GM12891 (cell line): ENCODE results near the gene MTFR1L.
"Not testable (repeated sequence)": the region's sequence is repeated elsewhere in the genome, so short reads cannot be mapped to it uniquely, and the experiment has no call there.

ENCODE experiments used
- DNase-seq: peaks from one replicate; pipeline ENCODE4 v3.0.0; 2011; ENCODE audit warnings: low spot score; ENCODE audit not compliant: insufficient read length
- FAIRE-seq: peaks from 2 replicates; lab custom pipeline; 2011; peaks lifted over from hg19 to GRCh38; lab: Jason Lieb, UNC
- PAX5 ChIP-seq: IDR thresholded peaks from 2 replicates; pipeline ENCODE4 v1.6.1; 2011; ENCODE audit warnings: low read length, moderate library complexity, mild to moderate bottlenecking; ENCODE audit not compliant: insufficient read depth, severe bottlenecking
- POLR2A ChIP-seq: IDR thresholded peaks from 2 replicates; pipeline ENCODE4 v1.6.1; 2011; ENCODE audit warnings: low read depth, low read length, control low read depth
- POLR2AphosphoS5 ChIP-seq: IDR thresholded peaks from 2 replicates; pipeline ENCODE4 v1.6.1; 2011; ENCODE audit warnings: low read depth, low read length, control low read depth
- POU2F2 ChIP-seq: IDR thresholded peaks from 2 replicates; pipeline ENCODE4 v1.6.1; 2011; ENCODE audit warnings: low read depth, mild to moderate bottlenecking, control low read depth, low read length, moderate library complexity
- SPI1 ChIP-seq: IDR thresholded peaks from 2 replicates; pipeline ENCODE4 v1.6.1; 2011; ENCODE audit warnings: low read depth, low read length, control low read depth
- TAF1 ChIP-seq: IDR thresholded peaks from 2 replicates; pipeline ENCODE4 v1.6.1; 2011; ENCODE audit warnings: low read depth, low read length, control low read depth

The MTFR1L gene

GRCh38 chr1:25832336-25833037 is 12.7 kb downstream of the MTFR1L start:
- DNase-seq (no peak), FAIRE-seq (no peak)
- TF ChIP-seq POU2F2: no peak
- TF ChIP-seq POLR2AphosphoS5: no peak
- no peak for TF ChIP-seq POLR2A
- no peak for TF ChIP-seq SPI1
- TF ChIP-seq PAX5: no peak
- no peak for TF ChIP-seq TAF1

DNA sequence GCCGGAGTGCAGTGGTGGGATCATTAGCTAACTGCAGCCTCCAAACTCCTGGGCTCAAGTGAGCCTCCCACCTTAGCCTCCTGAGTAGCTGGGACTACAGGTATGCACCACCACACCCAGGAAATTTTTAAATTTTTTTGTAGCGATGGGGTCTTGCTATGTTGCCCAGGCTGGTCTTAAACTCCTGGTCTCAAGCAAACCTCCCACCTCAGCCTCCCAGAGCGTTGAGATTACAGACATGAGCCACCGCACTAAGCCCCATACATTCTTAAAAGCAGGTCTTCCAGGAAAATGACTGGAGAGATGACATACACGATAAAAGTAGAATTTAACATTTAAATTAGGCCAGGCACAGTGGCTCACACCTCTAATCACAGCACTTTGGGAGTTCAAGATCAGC is 13.4 kb downstream of the MTFR1L start:
- FAIRE-seq (no peak), DNase-seq (no peak)
- TF ChIP-seq POLR2A: no peak
- no peak for TF ChIP-seq POLR2AphosphoS5
- no peak for TF ChIP-seq PAX5
- TF ChIP-seq POU2F2: no peak

DNA sequence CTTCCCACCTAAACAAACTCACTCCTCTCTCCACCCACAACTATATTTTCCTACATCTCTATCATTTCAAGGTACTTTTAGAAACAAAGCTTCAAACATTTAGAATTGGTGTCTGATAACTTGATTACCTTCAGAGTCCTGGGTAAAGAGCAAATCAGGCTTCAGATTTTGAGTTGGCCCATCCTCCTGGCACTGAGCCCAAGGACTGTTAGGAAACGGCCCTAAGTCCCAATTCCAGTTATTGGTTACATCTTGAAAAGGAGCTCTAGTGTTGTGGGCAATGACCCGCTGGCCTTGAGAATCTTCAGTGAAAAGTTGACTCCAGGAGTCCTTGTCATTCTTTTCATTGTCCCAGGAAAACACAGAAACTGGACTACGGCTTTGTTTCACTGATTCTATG is 15.1 kb downstream of the MTFR1L start:
- no peak for TF ChIP-seq TAF1
- TF ChIP-seq SPI1: no peak
- no peak for TF ChIP-seq POLR2A
- TF ChIP-seq POLR2AphosphoS5: no peak
- no peak for TF ChIP-seq POU2F2
- no peak for TF ChIP-seq PAX5
- DNase-seq (no peak), FAIRE-seq (no peak)

GRCh38 chr1:25836695-25837094 is 16.9 kb downstream of the MTFR1L start:
- TF ChIP-seq PAX5 (no peak), SPI1 (no peak), POLR2AphosphoS5 (no peak), POU2F2 (no peak), TAF1 (no peak), POLR2A (no peak)
- FAIRE-seq: no peak

DNA sequence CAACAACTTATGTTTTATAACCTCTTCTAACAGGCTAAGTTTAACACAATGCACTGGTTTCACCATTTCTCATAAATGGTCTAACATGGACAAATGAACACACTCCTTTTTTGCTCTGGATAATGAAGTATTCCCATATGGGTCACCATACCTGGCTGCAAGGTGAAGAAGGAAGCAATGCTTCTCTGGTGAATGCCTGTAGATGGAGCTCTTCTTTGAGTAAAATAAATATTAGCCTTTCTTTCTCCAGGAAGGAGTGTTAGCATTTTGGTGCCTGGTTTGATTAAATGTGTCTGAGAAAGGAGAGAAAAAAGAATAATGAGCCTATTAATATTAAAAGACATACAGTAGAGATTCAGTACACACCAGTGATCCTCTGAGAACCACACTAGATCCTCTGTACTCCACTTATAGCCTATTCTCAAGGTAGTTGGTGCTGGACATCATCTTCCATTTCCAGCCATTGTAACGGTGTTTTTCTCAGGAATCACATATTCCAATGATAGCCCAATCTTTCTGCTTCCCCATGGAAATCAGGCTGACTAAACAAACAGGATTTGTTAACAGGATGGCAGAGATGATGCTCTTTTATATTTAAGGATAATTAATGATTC is 17.6 kb downstream of the MTFR1L start:
- TF ChIP-seq PAX5: no peak
- TF ChIP-seq TAF1: no peak
- TF ChIP-seq SPI1: no peak
- no peak for TF ChIP-seq POLR2A
- TF ChIP-seq POU2F2: no peak
- TF ChIP-seq POLR2AphosphoS5: no peak
- peak; percentile 83 for FAIRE-seq
- DNase-seq: no peak

More at GRCh38 chr1:25836695-25837094, 16.9 kb downstream of the MTFR1L start:
- DNase-seq: no peak

DNA sequence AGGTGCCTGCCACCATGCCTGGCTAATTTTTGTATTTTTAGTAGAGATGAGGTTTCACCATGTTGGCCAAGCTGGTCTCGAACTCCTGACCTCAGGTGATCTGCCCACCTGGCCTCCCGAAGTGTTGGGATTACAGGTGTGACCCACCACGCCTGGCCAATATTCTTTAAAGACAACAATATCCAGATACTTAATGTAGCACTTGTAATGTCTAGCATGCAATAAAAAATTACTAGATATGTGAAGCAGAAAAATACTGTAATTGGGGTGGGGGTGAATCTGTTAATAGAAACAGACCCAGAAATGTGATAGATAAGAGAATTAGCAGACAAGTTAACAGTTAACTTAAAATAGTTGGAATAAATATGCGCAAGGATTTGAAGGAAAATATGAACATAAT is 20.1 kb downstream of the MTFR1L start:
- not testable (repeated sequence) for DNase-seq

GRCh38 chr1:25843483-25843882 is 23.7 kb downstream of the MTFR1L start:
- FAIRE-seq (no peak), DNase-seq (no peak)
- TF ChIP-seq TAF1 (no peak), POLR2A (no peak), PAX5 (no peak), POLR2AphosphoS5 (no peak), POU2F2 (no peak), SPI1 (no peak)

More for the DNA sequence above, 20.1 kb downstream of the MTFR1L start:
- FAIRE-seq: not testable (repeated sequence)

GRCh38 chr1:25844536-25845337 is 25.0 kb downstream of the MTFR1L start:
- FAIRE-seq: peak; percentile 78
- TF ChIP-seq POLR2A (no peak), SPI1 (no peak), POU2F2 (no peak), POLR2AphosphoS5 (no peak), PAX5 (no peak), TAF1 (no peak)
- DNase-seq: no peak

- DNase-seq (no peak), FAIRE-seq (no peak)
- TF ChIP-seq POLR2A (no peak), SPI1 (no peak), TAF1 (no peak), POLR2AphosphoS5 (no peak), PAX5 (no peak), POU2F2 (no peak)
Measured at GRCh38 chr1:25845664-25846063, 25.9 kb downstream of the MTFR1L start.
